Neuronal stem cell (in vitro differentiated cells): ENCODE data around the gene PACRGL.
"Not testable (repeated sequence)": the region's sequence is repeated elsewhere in the genome, so short reads cannot be mapped to it uniquely, and the experiment has no call there.

Source experiments
- DNase-seq: peaks from one replicate; pipeline ENCODE4 v3.0.0-alpha.2; 2013; ENCODE audit warnings: low spot score
- H2AFZ ChIP-seq: one replicate; pipeline ENCODE4 v1.6.1; 2013; ENCODE audit warnings: mild to moderate bottlenecking, low read length, inconsistent platforms
- H2AK5ac ChIP-seq: 2 replicates; pipeline ENCODE4 v1.6.1; 2013; ENCODE audit warnings: low read depth, mild to moderate bottlenecking, inconsistent platforms, low read length, moderate library complexity, mixed read lengths
- H2BK120ac ChIP-seq: 2 replicates; pipeline ENCODE4 v1.6.1; 2013; ENCODE audit warnings: low read depth, mild to moderate bottlenecking, inconsistent platforms, low read length, moderate library complexity, mixed read lengths
- H2BK12ac ChIP-seq: one replicate; pipeline ENCODE4 v1.6.1; 2013; ENCODE audit warnings: low read length, inconsistent platforms
- H2BK15ac ChIP-seq: 2 replicates; pipeline ENCODE4 v1.6.1; 2013; ENCODE audit warnings: mild to moderate bottlenecking, low read length, inconsistent platforms, mixed read lengths
- H2BK5ac ChIP-seq: one replicate; pipeline ENCODE4 v1.6.1; 2013; ENCODE audit warnings: inconsistent platforms, mild to moderate bottlenecking, low read length, moderate library complexity
- H3K14ac ChIP-seq: one replicate; pipeline ENCODE4 v1.6.1; 2013; ENCODE audit warnings: low read length, inconsistent platforms
- H3K18ac ChIP-seq: 2 replicates; pipeline ENCODE4 v1.6.1; 2013; ENCODE audit warnings: low read length, inconsistent platforms
- H3K23ac ChIP-seq: 2 replicates; pipeline ENCODE4 v1.6.1; 2013; ENCODE audit warnings: low read depth, mild to moderate bottlenecking, mixed read lengths, low read length, inconsistent platforms; ENCODE audit not compliant: poor library complexity
- H3K27ac ChIP-seq: replicated peaks from 3 replicates; pipeline ENCODE4 v1.5.1; 2013; ENCODE audit warnings: low read length, inconsistent platforms
- H3K27me3 ChIP-seq, 3 experiments: 2 replicates each; pipeline ENCODE4 v1.6.1; 2013; ENCODE audit warnings: low read length in 3 of 3, mild to moderate bottlenecking in 2 of 3, inconsistent platforms in 1 of 3, low read depth in 1 of 3, mixed read lengths in 1 of 3, moderate library complexity in 1 of 3; ENCODE audit not compliant: control insufficient read depth in 3 of 3, insufficient read depth in 3 of 3
- H3K36me3 ChIP-seq, 2 donors: replicated peaks in 1 of 2; 2 replicates each; pipeline ENCODE4 v1.6.1; 2013; ENCODE audit warnings: low read length in 2 of 2; ENCODE audit not compliant: control insufficient read depth in 2 of 2, insufficient read depth in 2 of 2
- H3K4ac ChIP-seq: 2 replicates; pipeline ENCODE4 v1.6.1; 2013; ENCODE audit warnings: inconsistent platforms, mild to moderate bottlenecking, low read length, moderate library complexity
- H3K4me1 ChIP-seq, 2 donors: 1 replicate in 1 of 2; 2 replicates in 1 of 2; pipeline ENCODE4 v1.6.1; 2013; ENCODE audit warnings: low read length in 2 of 2, low read depth in 1 of 2; ENCODE audit not compliant: control insufficient read depth in 2 of 2, insufficient read depth in 1 of 2
- H3K4me2 ChIP-seq: one replicate; pipeline ENCODE4 v1.6.1; 2013; ENCODE audit warnings: mild to moderate bottlenecking, low read length, inconsistent platforms; ENCODE audit not compliant: insufficient read depth, poor library complexity, severe bottlenecking
- H3K4me3 ChIP-seq, 2 donors: 2 replicates each; pipeline ENCODE4 v1.5.1; 2013; ENCODE audit warnings: low read length in 2 of 2, mild to moderate bottlenecking in 2 of 2, inconsistent platforms in 1 of 2, moderate library complexity in 1 of 2
- H3K79me1 ChIP-seq: one replicate; pipeline ENCODE4 v1.6.1; 2013; ENCODE audit warnings: low read depth, mild to moderate bottlenecking, inconsistent platforms, low read length, moderate library complexity
- H3K9ac ChIP-seq: one replicate; pipeline ENCODE4 v1.6.1; 2013; ENCODE audit warnings: mild to moderate bottlenecking, low read depth, low read length, inconsistent platforms; ENCODE audit not compliant: poor library complexity
- H3K9me3 ChIP-seq, 2 donors: replicated peaks in 1 of 2; 2 replicates each; pipeline versions ENCODE3 to v1.6.1; 2013; ENCODE audit warnings: low read length in 2 of 2, mild to moderate bottlenecking in 2 of 2, inconsistent platforms in 1 of 2, low read depth in 1 of 2, mixed read lengths in 1 of 2, moderate library complexity in 1 of 2; ENCODE audit not compliant: control insufficient read depth in 2 of 2, insufficient read depth in 1 of 2
- H4K8ac ChIP-seq: one replicate; pipeline ENCODE4 v1.6.1; 2013; ENCODE audit warnings: low read depth, mild to moderate bottlenecking, inconsistent platforms, low read length, moderate library complexity
- H4K91ac ChIP-seq: one replicate; pipeline ENCODE4 v1.6.1; 2013; ENCODE audit warnings: low read length, low read depth, mild to moderate bottlenecking, inconsistent platforms; ENCODE audit not compliant: poor library complexity
- WGBS, 2 donors: extraction: QIAGEN DNeasy Blood & Tissue Kit; methylation state at CpG; one replicate each; pipeline ENCODE4 v1.1.7; 2013; ENCODE audit warnings: missing lambda C conversion rate in 2 of 2, mixed read lengths in 1 of 2; ENCODE audit not compliant: insufficient read length in 2 of 2, insufficient replicate concordance in 1 of 2; ENCODE audit errors: extremely low coverage in 2 of 2; 5-methylcytosine and 5-hydroxymethylcytosine counted together

Gene PACRGL

DNA sequence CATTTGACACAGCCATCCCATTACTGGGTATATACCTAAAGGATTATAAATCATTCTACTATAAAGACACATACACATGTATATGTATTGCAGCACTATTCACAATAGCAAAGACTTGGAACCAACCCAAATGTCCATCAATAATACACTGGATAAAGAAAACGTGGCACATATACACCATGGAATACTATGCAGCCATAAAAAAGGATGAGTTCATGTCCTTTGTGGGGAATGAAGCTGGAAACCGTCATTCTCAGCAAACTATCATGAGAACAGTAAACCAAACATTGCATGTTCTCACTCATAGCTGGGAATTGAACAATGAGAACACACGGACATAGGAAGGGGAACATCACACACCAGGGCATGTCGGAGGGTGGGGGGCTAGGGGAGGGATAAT lies 45.7 kb downstream of the PACRGL start:
- H2BK15ac ChIP-seq, H2BK120ac ChIP-seq, H3K18ac ChIP-seq, DNase-seq, H3K23ac ChIP-seq, H3K9ac ChIP-seq, H3K36me3 ChIP-seq, H2BK5ac ChIP-seq, H2AK5ac ChIP-seq, H3K4me2 ChIP-seq, H3K79me1 ChIP-seq, H3K14ac ChIP-seq, H3K27me3 ChIP-seq, H3K4me1 ChIP-seq, H3K4ac ChIP-seq, H4K8ac ChIP-seq, H3K9me3 ChIP-seq, H2BK12ac ChIP-seq, H3K27ac ChIP-seq, H4K91ac ChIP-seq, H3K4me3 ChIP-seq, H2AFZ ChIP-seq: not testable (repeated sequence)
- WGBS, 2 donors, result no CpG with 5 or more reads among the region's 4 CpGs

GRCh38 chr4:20752641-20753040 lies 52.4 kb downstream of the PACRGL start:
- Histone ChIP-seq H3K36me3 (peaks cover 0 to 19% of the 10 kb centered on the region in 2 donors), H4K8ac (no peak overlapping the region), H3K79me1 (no peaks in the 10 kb centered on the region), H3K18ac (no peak overlapping the region), H3K14ac (no peak overlapping the region), H2BK120ac (no peak overlapping the region), H3K27ac (no peak overlapping the region), H2AFZ (no peak overlapping the region), H4K91ac (no peak overlapping the region), H3K4ac (no peak overlapping the region), H3K4me1 (no peaks in the 10 kb centered on the region), H3K9ac (no peak overlapping the region), H3K4me2 (no peak overlapping the region), H3K23ac (no peak overlapping the region), H2BK12ac (no peak overlapping the region), H3K9me3 (no peaks in the 10 kb centered on the region), H3K27me3 (no peaks in the 10 kb centered on the region), H2AK5ac (no peak overlapping the region), H2BK15ac (no peak overlapping the region), H3K4me3 (no peak overlapping the region), H2BK5ac (no peak overlapping the region)
- WGBS, 2 donors, result no CpG with 5 or more reads among the region's 3 CpGs
- no peak for DNase-seq

- no CpG with 5 or more reads among the region's 1 CpG for WGBS, 2 donors
- Histone ChIP-seq H3K4me2 (no peak overlapping the region), H3K9ac (no peak overlapping the region), H2BK12ac (no peak overlapping the region), H3K4me1 (no peaks in the 10 kb centered on the region), H2BK5ac (no peak overlapping the region), H3K36me3 (peaks cover 0 to 17% of the 10 kb centered on the region in 2 donors), H3K23ac (no peak overlapping the region), H2BK120ac (no peak overlapping the region), H3K79me1 (no peaks in the 10 kb centered on the region), H3K27me3 (no peaks in the 10 kb centered on the region), H4K8ac (no peak overlapping the region), H2BK15ac (no peak overlapping the region), H4K91ac (no peak overlapping the region), H3K9me3 (no peaks in the 10 kb centered on the region), H3K14ac (no peak overlapping the region), H3K4ac (no peak overlapping the region), H2AFZ (no peak overlapping the region), H3K18ac (no peak overlapping the region), H3K27ac (no peak overlapping the region), H2AK5ac (no peak overlapping the region), H3K4me3 (no peak overlapping the region)
- DNase-seq, result no peak
Observed at GRCh38 chr4:20754036-20754435, 53.8 kb downstream of the PACRGL start.

GRCh38 chr4:20760053-20760452 lies 59.8 kb downstream of the PACRGL start:
- H2AK5ac ChIP-seq, result no peak overlapping the region
- no peak for DNase-seq
- H2BK120ac ChIP-seq, result no peak overlapping the region
- no peak overlapping the region for H4K91ac ChIP-seq
- no peak overlapping the region for H2BK12ac ChIP-seq
- H3K9me3 ChIP-seq, result no peaks in the 10 kb centered on the region
- H3K4me1 ChIP-seq, result no peaks in the 10 kb centered on the region
- H3K4me3 ChIP-seq, result no peak overlapping the region
- H3K36me3 ChIP-seq, result no peaks in the 10 kb centered on the region
- H3K18ac ChIP-seq, result no peak overlapping the region
- no peak overlapping the region for H3K23ac ChIP-seq
- H3K4me2 ChIP-seq, result no peak overlapping the region
- no peak overlapping the region for H3K4ac ChIP-seq
- H3K14ac ChIP-seq, result no peak overlapping the region
- WGBS, 2 donors, result no CpG with 5 or more reads among the region's 2 CpGs
- H4K8ac ChIP-seq, result no peak overlapping the region
- no peak overlapping the region for H2BK5ac ChIP-seq
- no peaks in the 10 kb centered on the region for H3K27me3 ChIP-seq
- no peak overlapping the region for H3K9ac ChIP-seq
- H3K27ac ChIP-seq, result no peak overlapping the region
- no peak overlapping the region for H2BK15ac ChIP-seq
- H2AFZ ChIP-seq, result no peak overlapping the region
- no peaks in the 10 kb centered on the region for H3K79me1 ChIP-seq
